ENCODE data around the gene SBK2. TPM values are rescaled to one million over a fixed set of nuclear protein-coding genes. Genes with fewer than 3 reads are reported as not detected.

SBK2 gene
- total and polyA plus RNA-seq, 2 donors (not counting 3 experiments of a cell fraction or from before 2014, with no cell fraction given): not detected

DNA sequence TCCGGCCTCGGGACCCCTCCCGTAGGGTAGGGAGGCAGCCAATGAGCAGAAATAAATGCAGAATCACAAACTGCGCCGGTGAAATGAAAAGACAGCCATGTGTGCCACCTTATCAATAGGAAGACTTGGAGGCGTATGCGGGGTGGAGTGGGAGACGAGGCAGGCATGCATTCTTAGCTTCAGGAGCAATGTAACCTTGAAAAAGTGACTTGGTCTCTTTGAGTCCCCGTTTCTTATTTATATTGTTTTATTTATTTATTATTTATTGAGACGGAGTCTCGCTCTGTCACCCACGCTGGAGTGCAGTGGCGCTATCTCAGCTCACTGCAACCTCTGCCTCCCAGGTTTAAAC is 32.7 kb downstream of the SBK2 start:
- ChIA-PET POLR2A (interaction anchor here (0.7 to 1.4 kb wide), 3 partner anchors 16 to 37 kb away, joined by 3 to 7 read pairs (median 5); partner anchors contain the start of gene ZNF628), CTCF (interaction anchor here (0.6 to 5.4 kb wide), 48 partner anchors 8 to 623 kb away, joined by 3 to 298 read pairs (median 5); partner anchors contain the start of genes FIZ1, ISOC2, KMT5C and NAT14)
- Histone ChIP-seq H3K4me1 (ENCODE audit: control insufficient read depth, extremely low read depth, insufficient read depth, low read length) (no peaks in the 10 kb centered on the region), H3K4me3 (replicated peaks in 1 of 3; ENCODE audit: insufficient read depth in 1 of 3, low read depth in 1 of 3, low read length in 3 of 3) (no peak overlapping the region), H3K9ac (replicated peaks; ENCODE audit: extremely low read depth, insufficient read depth, low read length) (no peak overlapping the region), H2AFZ (ENCODE audit: low read depth, low read length) (no peak overlapping the region), H3K27ac (ENCODE audit: insufficient read depth, low read depth, low read length) (no peak overlapping the region), H4K20me1 (replicated peaks; ENCODE audit: control insufficient read depth, extremely low read depth, insufficient read depth, low read length) (no peaks in the 10 kb centered on the region), H3K4me2 (ENCODE audit: insufficient read depth, low read length) (no peak overlapping the region), H3K36me3 (ENCODE audit: control insufficient read depth in 2 of 2, extremely low read depth in 1 of 2, insufficient read depth in 2 of 2, low read length in 2 of 2) (no peaks in the 10 kb centered on the region), H3K27me3 (ENCODE audit: control insufficient read depth in 2 of 2, insufficient read depth in 2 of 2, low read length in 2 of 2) (peaks cover 0 to 1% of the 10 kb centered on the region in 2 experiments), H3K9me1 (replicated peaks; ENCODE audit: control insufficient read depth, extremely low read depth, insufficient read depth, low read length) (no peaks in the 10 kb centered on the region), H3K79me2 (ENCODE audit: control insufficient read depth, insufficient read depth, low read length) (no peaks in the 10 kb centered on the region), H3K9me3 (replicated peaks; ENCODE audit: control insufficient read depth, insufficient read depth, low read length) (no peaks in the 10 kb centered on the region)
- dilution Hi-C loops (cut with MboI; ENCODE audit: extremely low pct_ligation_motif_present, low sequenced_read_pairs) (no loop called here), intact Hi-C loops (cut with micrococcal nuclease) (loop anchor here (1.0 to 2.0 kb wide), 4 partner anchors 17 to 363 kb away; no protein-coding TSS in a partner anchor)
- FAIRE-seq (no peak), DNase-seq (ENCODE audit: low read depth, low spot score) (no peak)
- no peak for TF ChIP-seq EZH2 (IDR thresholded peaks at IDR 0.05; ENCODE audit: borderline replicate concordance, low read depth, low read length, severe bottlenecking)
- TF ChIP-seq CTCF (IDR thresholded peaks at IDR 0.05; ENCODE audit: extremely low read depth in 1 of 2, insufficient read depth in 1 of 2, low read depth in 1 of 2, low read length in 2 of 2): no peak
- no peak for TF ChIP-seq JUN (IDR thresholded peaks at IDR 0.05; ENCODE audit: borderline replicate concordance, insufficient read depth, insufficient read length, low read depth)
- TF ChIP-seq FOS (IDR thresholded peaks at IDR 0.05; ENCODE audit: borderline replicate concordance, insufficient read depth, low read length): no peak
- TF ChIP-seq POLR2A (IDR thresholded peaks at IDR 0.05; ENCODE audit: low read depth, low read length): no peak
- no peak for TF ChIP-seq MAX (IDR thresholded peaks at IDR 0.05; ENCODE audit: insufficient read depth, insufficient read length)
- no peak for TF ChIP-seq MYC (IDR thresholded peaks at IDR 0.05; ENCODE audit: low read depth, low read length)
- no peak for TF ChIP-seq POLR2AphosphoS5 (IDR thresholded peaks at IDR 0.05; ENCODE audit: insufficient read depth, low read depth, low read length)
- no peak for TF ChIP-seq GATA2 (IDR thresholded peaks at IDR 0.05; ENCODE audit: insufficient read depth, insufficient read length, low read depth, low read length)
- no TSS peak for BruUV-seq (replicated peaks)

Measured in endothelial cell of umbilical vein (primary cell).